DMS53 treated with DMSO at 0.1 percent for 48 hours (cell line): ENCODE results near the gene ATOSA.

ENCODE experiments used
- DNase-seq: peaks from one replicate; lab custom pipeline; 2025; ENCODE audit not compliant: unreplicated experiment; lab: John Stamatoyannopoulos, UW

ATOSA gene

GRCh38 chr15:52682781-52683180 lies 3.6 kb upstream of the ATOSA start:
- no peak for DNase-seq

GRCh38 chr15:52682200-52682599 lies 3.0 kb upstream of the ATOSA start:
- DNase-seq = no peak

GRCh38 chr15:52681441-52681840 lies 2.3 kb upstream of the ATOSA start:
- DNase-seq = no peak

GRCh38 chr15:52680761-52681160 lies 1.6 kb upstream of the ATOSA start:
- no peak for DNase-seq

- DNase-seq = no peak
Measured at GRCh38 chr15:52680041-52680391, 828 bp upstream of the ATOSA start.

GRCh38 chr15:52678468-52679231 lies 538 bp downstream of the ATOSA start:
- DNase-seq = peak; percentile 50

GRCh38 chr15:52677593-52678467 lies 1.4 kb downstream of the ATOSA start:
- peak; percentile 50 for DNase-seq

GRCh38 chr15:52674831-52675230 lies 4.4 kb downstream of the ATOSA start:
- no peak for DNase-seq

GRCh38 chr15:52673734-52674133 lies 5.5 kb downstream of the ATOSA start:
- no peak for DNase-seq

GRCh38 chr15:52673312-52673711 lies 5.9 kb downstream of the ATOSA start:
- DNase-seq = no peak

- DNase-seq = no peak
Measured at GRCh38 chr15:52672661-52673060, 6.5 kb downstream of the ATOSA start.

GRCh38 chr15:52670087-52670486 lies 9.1 kb downstream of the ATOSA start:
- DNase-seq = no peak

GRCh38 chr15:52668133-52668532 lies 11.1 kb downstream of the ATOSA start:
- DNase-seq = no peak

- no peak for DNase-seq
Measured at GRCh38 chr15:52667597-52667996, 11.6 kb downstream of the ATOSA start.

GRCh38 chr15:52663536-52664294 lies 15.5 kb downstream of the ATOSA start:
- DNase-seq = no peak

GRCh38 chr15:52661909-52662308 lies 17.3 kb downstream of the ATOSA start:
- no peak for DNase-seq

GRCh38 chr15:52660192-52660591 lies 19.0 kb downstream of the ATOSA start:
- DNase-seq = no peak

GRCh38 chr15:52658955-52659354 lies 20.2 kb downstream of the ATOSA start:
- no peak for DNase-seq

GRCh38 chr15:52657338-52657737 lies 21.9 kb downstream of the ATOSA start:
- DNase-seq = no peak

GRCh38 chr15:52656412-52656811 lies 22.8 kb downstream of the ATOSA start:
- no peak for DNase-seq

GRCh38 chr15:52653431-52653964 lies 25.7 kb downstream of the ATOSA start:
- DNase-seq = peak; percentile 73
